Endothelial cell of umbilical vein (primary cell): ENCODE results near the gene RBM26. TPM values are rescaled to one million over a fixed set of nuclear protein-coding genes. Genes with fewer than 3 reads are reported as not detected.

Source experiments
- BruUV-seq: library from RNA; stranded (reverse); fragments of 400-500 nt; replicated peaks from 2 replicates; lab custom pipeline; 2021; lab: Mats Ljungman, UMichigan
- CTCF ChIA-PET: fragments of 300-600, 350-600 bp; sonication (Branson Sonifier 250); formaldehyde crosslinking; loops from one replicate; lab custom pipeline; 2021; ENCODE audit warnings: antibody characterized with exemption, inconsistent platforms; lab: Charles Lee
- POLR2A ChIA-PET: fragments of 300-600, 350-600 bp; sonication (Branson Sonifier 250); formaldehyde crosslinking; loops from one replicate; lab custom pipeline; 2021; ENCODE audit warnings: antibody characterized with exemption, inconsistent platforms; lab: Charles Lee
- DNase-seq: peaks from one replicate; pipeline ENCODE4 v3.0.0-alpha.2; 2011; ENCODE audit warnings: low read depth, low spot score
- FAIRE-seq: peaks from 2 replicates; lab custom pipeline; 2011; peaks lifted over from hg19 to GRCh38; lab: Jason Lieb, UNC
- H2AFZ ChIP-seq: 2 replicates; pipeline ENCODE4 v1.6.0; 2012; ENCODE audit warnings: low read depth, low read length, control low read depth, inconsistent platforms
- H3K27ac ChIP-seq: 2 replicates; pipeline ENCODE4 v1.5.1; 2011; ENCODE audit warnings: low read depth, mild to moderate bottlenecking, control low read depth, low read length, moderate library complexity; ENCODE audit not compliant: insufficient read depth
- H3K27me3 ChIP-seq, 2 experiments: 2 replicates each; pipeline versions ENCODE4 v1.6.0 to v1.6.1; 2011; ENCODE audit warnings: low read length in 2 of 2, mixed read lengths in 1 of 2; ENCODE audit not compliant: control insufficient read depth in 2 of 2, insufficient read depth in 2 of 2
- H3K36me3 ChIP-seq, 2 experiments: 2 replicates in 1 of 2; 3 replicates in 1 of 2; pipeline ENCODE4 v1.5.1; 2011; ENCODE audit warnings: low read length in 2 of 2, mild to moderate bottlenecking in 1 of 2, moderate library complexity in 1 of 2; ENCODE audit not compliant: control insufficient read depth in 2 of 2, insufficient read depth in 2 of 2; ENCODE audit errors: extremely low read depth in 1 of 2
- H3K4me1 ChIP-seq: 3 replicates; pipeline ENCODE4 v1.5.1; 2011; ENCODE audit warnings: mild to moderate bottlenecking, low read length; ENCODE audit not compliant: control insufficient read depth, insufficient read depth; ENCODE audit errors: extremely low read depth
- H3K4me2 ChIP-seq: 2 replicates; pipeline ENCODE4 v1.6.1; 2011; ENCODE audit warnings: low read length, control low read depth, mixed read lengths; ENCODE audit not compliant: insufficient read depth
- H3K4me3 ChIP-seq, 3 experiments: fragments of 200-600 bp in 1 of 3; sonication (generic), shearing (Covaris generic) in 1 of 3; replicated peaks in 1 of 3; 2 replicates each; pipeline ENCODE4 v1.5.1; 2011 to 2016; ENCODE audit warnings: control low read depth in 3 of 3, low read length in 3 of 3, mild to moderate bottlenecking in 2 of 3, inconsistent platforms in 1 of 3, low read depth in 1 of 3, moderate library complexity in 1 of 3; ENCODE audit not compliant: insufficient read depth in 1 of 3
- H3K79me2 ChIP-seq: 2 replicates; pipeline ENCODE4 v1.6.0; 2012; ENCODE audit warnings: low read length, inconsistent platforms; ENCODE audit not compliant: control insufficient read depth, insufficient read depth
- H3K9ac ChIP-seq: replicated peaks from 2 replicates; pipeline ENCODE3; 2011; ENCODE audit warnings: low read length, control low read depth; ENCODE audit not compliant: insufficient read depth; ENCODE audit errors: extremely low read depth
- H3K9me1 ChIP-seq: replicated peaks from 3 replicates; pipeline ENCODE4 v1.6.0; 2011; ENCODE audit warnings: mild to moderate bottlenecking, low read length; ENCODE audit not compliant: control insufficient read depth, insufficient read depth; ENCODE audit errors: extremely low read depth
- H3K9me3 ChIP-seq: replicated peaks from 2 replicates; pipeline ENCODE4 v1.5.1; 2012; ENCODE audit warnings: low read length, inconsistent platforms; ENCODE audit not compliant: control insufficient read depth, insufficient read depth
- H4K20me1 ChIP-seq: replicated peaks from 2 replicates; pipeline ENCODE3; 2011; ENCODE audit warnings: mild to moderate bottlenecking, low read length; ENCODE audit not compliant: control insufficient read depth, insufficient read depth; ENCODE audit errors: extremely low read depth
- EZH2 ChIP-seq: IDR thresholded peaks from 2 replicates; pipeline ENCODE4 v1.6.1; 2012; ENCODE audit warnings: borderline replicate concordance, low read depth, mild to moderate bottlenecking, moderate library complexity, low read length, inconsistent platforms; ENCODE audit not compliant: severe bottlenecking
- FOS ChIP-seq: IDR thresholded peaks from 2 replicates; pipeline ENCODE4 v1.6.1; 2011; ENCODE audit warnings: mild to moderate bottlenecking, low read length, moderate library complexity, borderline replicate concordance; ENCODE audit not compliant: insufficient read depth
- GATA2 ChIP-seq: IDR thresholded peaks from 2 replicates; pipeline ENCODE4 v1.7.0; 2011; ENCODE audit warnings: low read depth, mild to moderate bottlenecking, moderate library complexity, mixed read lengths, low read length; ENCODE audit not compliant: insufficient read length, insufficient read depth
- JUN ChIP-seq: IDR thresholded peaks from 2 replicates; pipeline ENCODE4 v1.6.1; 2011; ENCODE audit warnings: borderline replicate concordance, low read depth; ENCODE audit not compliant: insufficient read length, insufficient read depth
- MYC ChIP-seq: IDR thresholded peaks from one replicate; pipeline ENCODE4 v1.6.1; 2011; ENCODE audit warnings: mild to moderate bottlenecking, low read depth, low read length
- POLR2A ChIP-seq: IDR thresholded peaks from 2 replicates; pipeline ENCODE4 v1.6.1; 2012; ENCODE audit warnings: low read depth, mild to moderate bottlenecking, control low read depth, low read length
- POLR2AphosphoS5 ChIP-seq: IDR thresholded peaks from 2 replicates; pipeline ENCODE4 v1.6.1; 2012; ENCODE audit warnings: low read depth, mild to moderate bottlenecking, control low read depth, low read length, moderate library complexity; ENCODE audit not compliant: insufficient read depth
- dilution Hi-C: fragments of 300-500 bp; cut with MboI; formaldehyde crosslinking; loops from one replicate; pipeline ENCODE4 v1.15.0; 2019; ENCODE audit warnings: low sequenced_read_pairs; ENCODE audit not compliant: extremely low pct_ligation_motif_present
- intact Hi-C: fragments of 100-400 bp; cut with micrococcal nuclease; formaldehyde crosslinking; loops from one replicate; pipeline ENCODE4 v1.10.0; 2022
- polyA plus RNA-seq, 4 experiments: library from polyadenylated mRNA; depleted of rRNA in 3 of 4; stranded (reverse) in 3 of 4; unstranded in 1 of 4; fragments of >200 nt; gene quantifications; 2 replicates each; pipeline versions ENCODE4 v1.2.1 to v1.2.3, GENCODE V29; 2011 to 2012; ENCODE audit warnings: missing spikeins in 1 of 4
- total RNA-seq: library from RNA; stranded (reverse); gene quantifications from 2 replicates; pipeline ENCODE4 v1.2.3, GENCODE V29; 2021
- TF ChIP-seq, protein P1 (sequence below), 2 donors: IDR thresholded peaks; 1 replicate in 1 of 2; 2 replicates in 1 of 2; pipeline ENCODE4 v1.5.1; 2011; ENCODE audit warnings: low read length in 2 of 2, mild to moderate bottlenecking in 2 of 2, moderate library complexity in 2 of 2, control low read depth in 1 of 2, inconsistent platforms in 1 of 2, low read depth in 1 of 2; ENCODE audit not compliant: insufficient read depth in 1 of 2; ENCODE audit errors: extremely low read depth in 1 of 2
- TF ChIP-seq, protein P2 (sequence below): IDR thresholded peaks from 2 replicates; pipeline ENCODE4 v1.6.1; 2011; ENCODE audit not compliant: insufficient read depth, insufficient read length

Gene RBM26
- total and polyA plus RNA-seq, 2 donors (not counting 3 experiments of a cell fraction or from before 2014, with no cell fraction given), result 14.8 to 54.3 TPM

DNA sequence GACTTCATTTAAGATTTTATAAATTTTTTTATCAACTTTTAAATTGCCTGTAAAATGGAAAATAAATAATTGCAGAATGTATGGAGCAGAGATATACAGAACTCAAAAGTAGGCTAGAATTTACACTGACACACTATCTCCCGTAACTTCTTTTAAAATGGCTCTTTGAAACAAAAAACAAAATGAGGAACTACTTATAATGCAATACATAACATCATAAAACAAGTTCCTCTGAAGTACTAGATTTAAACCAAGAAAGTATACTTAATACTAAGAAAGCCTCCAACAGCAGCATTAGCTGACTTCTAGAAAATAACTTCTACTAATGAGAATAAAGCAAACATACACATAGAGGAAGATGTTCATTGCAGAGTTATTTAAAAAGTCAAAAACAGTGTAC, 17.0 kb downstream of the RBM26 start:
- no peak overlapping the region for H3K27ac ChIP-seq
- no peaks in the 10 kb centered on the region for H3K36me3 ChIP-seq
- H2AFZ ChIP-seq, result no peak overlapping the region
- no peaks in the 10 kb centered on the region for H3K9me1 ChIP-seq
- peaks cover 93% of the 10 kb centered on the region for H3K79me2 ChIP-seq
- DNase-seq (no peak), FAIRE-seq (no peak)
- POLR2A ChIA-PET, result no interaction called here
- no peaks in the 10 kb centered on the region for H3K9me3 ChIP-seq
- H3K4me1 ChIP-seq, result peaks cover 29% of the 10 kb centered on the region
- TF ChIP-seq FOS (no peak), POLR2AphosphoS5 (no peak), JUN (no peak), MYC (no peak), EZH2 (no peak), POLR2A (no peak)
- TF ChIP-seq, protein P1, sequence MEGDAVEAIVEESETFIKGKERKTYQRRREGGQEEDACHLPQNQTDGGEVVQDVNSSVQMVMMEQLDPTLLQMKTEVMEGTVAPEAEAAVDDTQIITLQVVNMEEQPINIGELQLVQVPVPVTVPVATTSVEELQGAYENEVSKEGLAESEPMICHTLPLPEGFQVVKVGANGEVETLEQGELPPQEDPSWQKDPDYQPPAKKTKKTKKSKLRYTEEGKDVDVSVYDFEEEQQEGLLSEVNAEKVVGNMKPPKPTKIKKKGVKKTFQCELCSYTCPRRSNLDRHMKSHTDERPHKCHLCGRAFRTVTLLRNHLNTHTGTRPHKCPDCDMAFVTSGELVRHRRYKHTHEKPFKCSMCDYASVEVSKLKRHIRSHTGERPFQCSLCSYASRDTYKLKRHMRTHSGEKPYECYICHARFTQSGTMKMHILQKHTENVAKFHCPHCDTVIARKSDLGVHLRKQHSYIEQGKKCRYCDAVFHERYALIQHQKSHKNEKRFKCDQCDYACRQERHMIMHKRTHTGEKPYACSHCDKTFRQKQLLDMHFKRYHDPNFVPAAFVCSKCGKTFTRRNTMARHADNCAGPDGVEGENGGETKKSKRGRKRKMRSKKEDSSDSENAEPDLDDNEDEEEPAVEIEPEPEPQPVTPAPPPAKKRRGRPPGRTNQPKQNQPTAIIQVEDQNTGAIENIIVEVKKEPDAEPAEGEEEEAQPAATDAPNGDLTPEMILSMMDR (IDR thresholded peaks at IDR 0.05; ENCODE audit: extremely low read depth in 1 of 2, insufficient read depth in 1 of 2, low read depth in 1 of 2, low read length in 2 of 2), result no peak
- H3K4me2 ChIP-seq, result no peak overlapping the region
- CTCF ChIA-PET, result no interaction called here
- H3K4me3 ChIP-seq, result no peak overlapping the region
- peaks cover 13% of the 10 kb centered on the region for H4K20me1 ChIP-seq
- no peaks in the 10 kb centered on the region for H3K27me3 ChIP-seq
- intact Hi-C loops, result no loop called here
- no TSS peak for BruUV-seq
- dilution Hi-C loops, result no loop called here
- H3K9ac ChIP-seq, result no peak overlapping the region

DNA sequence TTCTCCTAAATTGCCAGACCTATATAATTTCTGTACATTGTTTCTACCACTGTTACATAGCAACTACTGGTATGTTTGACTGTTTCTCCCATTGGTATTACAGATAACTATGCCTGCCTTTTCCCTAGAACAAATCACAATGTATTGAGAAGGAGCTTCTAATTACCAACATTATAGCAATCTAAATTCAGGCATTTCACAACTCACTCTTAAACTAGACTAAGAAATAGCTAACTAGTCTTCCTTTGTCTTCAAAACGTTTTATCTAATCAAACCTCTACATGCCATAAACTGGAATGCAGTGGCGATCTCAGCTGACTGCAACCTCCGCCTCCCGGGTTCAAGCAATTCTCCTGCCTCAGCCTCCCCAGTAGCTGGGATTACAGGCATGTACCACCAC, 18.2 kb downstream of the RBM26 start:
- TF ChIP-seq MYC, result no peak
- TF ChIP-seq GATA2, result no peak
- TF ChIP-seq POLR2A, result no peak
- TF ChIP-seq, protein P2, sequence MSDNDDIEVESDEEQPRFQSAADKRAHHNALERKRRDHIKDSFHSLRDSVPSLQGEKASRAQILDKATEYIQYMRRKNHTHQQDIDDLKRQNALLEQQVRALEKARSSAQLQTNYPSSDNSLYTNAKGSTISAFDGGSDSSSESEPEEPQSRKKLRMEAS, result no peak
- TF ChIP-seq JUN, result no peak
- TF ChIP-seq EZH2, result no peak
- TF ChIP-seq POLR2AphosphoS5, result no peak
- no peak for TF ChIP-seq FOS
- Histone ChIP-seq H3K9me3 (no peaks in the 10 kb centered on the region), H3K4me2 (no peak overlapping the region), H3K4me1 (peaks cover 17% of the 10 kb centered on the region), H3K9me1 (no peaks in the 10 kb centered on the region), H3K9ac (no peak overlapping the region), H3K27me3 (no peaks in the 10 kb centered on the region), H4K20me1 (peaks cover 13% of the 10 kb centered on the region), H2AFZ (no peak overlapping the region), H3K4me3 (no peak overlapping the region), H3K27ac (no peak overlapping the region), H3K79me2 (peaks cover 93% of the 10 kb centered on the region), H3K36me3 (no peaks in the 10 kb centered on the region)
- dilution Hi-C loops, result no loop called here
- DNase-seq (no peak), FAIRE-seq (no peak)
- CTCF ChIA-PET, result interaction anchor here (1.1 kb wide), 1 partner anchor 14 kb away, joined by 3 read pairs; no protein-coding TSS in a partner anchor
- no TSS peak for BruUV-seq
- intact Hi-C loops, result no loop called here
- POLR2A ChIA-PET, result no interaction called here
